ENCODE measurements around the gene MEDAG. TPM values are rescaled to one million over a fixed set of nuclear protein-coding genes. Genes with fewer than 3 reads are reported as not detected.
A peak's percentile ranks its signal among the peaks of the same experiment; 100 is the strongest.

Gene MEDAG
- total RNA-seq, 4 donors from 2014 or later: 10.3 to 15.9 (median 14.8) TPM

DNA sequence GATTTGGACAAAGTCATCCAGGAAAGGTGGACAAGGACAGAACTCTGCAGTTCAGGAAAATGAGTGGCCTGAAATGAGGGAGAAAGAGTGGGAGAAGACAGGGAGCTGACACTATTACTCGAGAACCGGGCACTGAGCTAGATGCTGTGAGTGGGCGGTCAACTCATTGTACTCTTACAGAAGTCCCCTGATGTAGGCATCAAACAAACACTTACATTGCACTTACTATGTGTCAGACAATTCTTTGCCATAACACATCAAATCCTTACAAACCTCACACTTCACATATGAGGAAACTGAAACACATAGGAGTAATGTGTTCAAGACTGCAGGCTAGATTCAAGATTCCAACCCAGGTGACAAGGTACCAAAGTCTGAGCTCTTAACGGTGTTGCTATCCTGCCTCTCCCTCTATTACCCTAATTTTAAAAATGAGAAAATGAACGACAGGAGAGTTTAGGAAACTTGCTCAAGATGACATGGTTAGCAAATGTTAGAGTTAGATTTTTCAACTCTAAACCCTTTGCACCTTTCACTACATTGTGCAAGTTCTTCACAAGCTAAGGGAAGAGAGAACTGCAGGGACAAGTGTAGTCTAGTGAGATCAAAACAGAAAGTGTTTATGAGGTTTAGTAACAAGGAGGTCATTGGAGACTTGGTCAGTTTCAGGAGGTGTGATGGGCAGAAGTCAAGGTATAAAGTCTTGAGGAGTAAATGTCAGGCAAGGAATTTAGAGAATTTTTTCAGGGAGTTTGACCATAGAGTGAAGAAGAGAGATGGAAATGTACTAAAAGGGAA lies 4.9 kb upstream of the MEDAG start:
- Histone ChIP-seq H3K27me3 (peaks cover 15% of the 10 kb centered on the region), H3K4me1 (peaks cover 24% of the 10 kb centered on the region), H3K9me3 (no peaks in the 10 kb centered on the region), H3K36me3 (no peaks in the 10 kb centered on the region), H3K4me3 (no peak overlapping the region), H3K27ac (no peak overlapping the region)
- DNase-seq (ENCODE audit: low spot score in 2 of 2): no peak
- WGBS: 86% methylated on average over 5 of the region's 5 CpGs
- TF ChIP-seq EP300 (IDR thresholded peaks at IDR 0.05) (no peak), POLR2AphosphoS5 (IDR thresholded peaks at IDR 0.05) (no peak), POLR2A (IDR thresholded peaks at IDR 0.05) (no peak)
- TF ChIP-seq, protein P1, sequence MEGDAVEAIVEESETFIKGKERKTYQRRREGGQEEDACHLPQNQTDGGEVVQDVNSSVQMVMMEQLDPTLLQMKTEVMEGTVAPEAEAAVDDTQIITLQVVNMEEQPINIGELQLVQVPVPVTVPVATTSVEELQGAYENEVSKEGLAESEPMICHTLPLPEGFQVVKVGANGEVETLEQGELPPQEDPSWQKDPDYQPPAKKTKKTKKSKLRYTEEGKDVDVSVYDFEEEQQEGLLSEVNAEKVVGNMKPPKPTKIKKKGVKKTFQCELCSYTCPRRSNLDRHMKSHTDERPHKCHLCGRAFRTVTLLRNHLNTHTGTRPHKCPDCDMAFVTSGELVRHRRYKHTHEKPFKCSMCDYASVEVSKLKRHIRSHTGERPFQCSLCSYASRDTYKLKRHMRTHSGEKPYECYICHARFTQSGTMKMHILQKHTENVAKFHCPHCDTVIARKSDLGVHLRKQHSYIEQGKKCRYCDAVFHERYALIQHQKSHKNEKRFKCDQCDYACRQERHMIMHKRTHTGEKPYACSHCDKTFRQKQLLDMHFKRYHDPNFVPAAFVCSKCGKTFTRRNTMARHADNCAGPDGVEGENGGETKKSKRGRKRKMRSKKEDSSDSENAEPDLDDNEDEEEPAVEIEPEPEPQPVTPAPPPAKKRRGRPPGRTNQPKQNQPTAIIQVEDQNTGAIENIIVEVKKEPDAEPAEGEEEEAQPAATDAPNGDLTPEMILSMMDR (IDR thresholded peaks at IDR 0.05): no peak

DNA sequence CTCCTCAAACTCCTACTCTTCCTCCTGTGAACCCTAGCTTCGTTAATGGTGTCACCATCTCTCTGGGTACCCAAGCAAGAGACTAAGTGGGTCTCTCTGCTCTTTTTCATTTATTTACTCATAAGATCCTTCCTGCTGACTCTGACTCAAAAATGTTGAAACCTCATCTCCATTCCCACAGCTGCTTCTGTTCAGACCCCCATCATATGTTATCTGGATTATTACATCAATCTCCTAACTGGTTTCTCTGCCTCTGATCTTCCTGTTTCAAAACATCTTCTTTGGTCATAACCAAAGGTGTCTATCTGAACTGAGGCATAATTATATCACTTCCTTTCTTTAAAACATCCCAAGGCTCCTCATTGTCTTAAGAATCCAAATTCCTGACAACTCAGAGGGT lies 2.0 kb upstream of the MEDAG start:
- Histone ChIP-seq H3K4me1 (peaks cover 44% of the 10 kb centered on the region), H3K9me3 (no peaks in the 10 kb centered on the region), H3K36me3 (no peaks in the 10 kb centered on the region), H3K27me3 (peaks cover 26% of the 10 kb centered on the region), H3K27ac (no peak overlapping the region), H3K4me3 (no peak overlapping the region)
- no peak for DNase-seq (ENCODE audit: low spot score in 2 of 2)
- TF ChIP-seq POLR2A (IDR thresholded peaks at IDR 0.05) (no peak), POLR2AphosphoS5 (IDR thresholded peaks at IDR 0.05) (no peak)
- WGBS: 95% methylated on average over 1 of the region's 1 CpG

DNA sequence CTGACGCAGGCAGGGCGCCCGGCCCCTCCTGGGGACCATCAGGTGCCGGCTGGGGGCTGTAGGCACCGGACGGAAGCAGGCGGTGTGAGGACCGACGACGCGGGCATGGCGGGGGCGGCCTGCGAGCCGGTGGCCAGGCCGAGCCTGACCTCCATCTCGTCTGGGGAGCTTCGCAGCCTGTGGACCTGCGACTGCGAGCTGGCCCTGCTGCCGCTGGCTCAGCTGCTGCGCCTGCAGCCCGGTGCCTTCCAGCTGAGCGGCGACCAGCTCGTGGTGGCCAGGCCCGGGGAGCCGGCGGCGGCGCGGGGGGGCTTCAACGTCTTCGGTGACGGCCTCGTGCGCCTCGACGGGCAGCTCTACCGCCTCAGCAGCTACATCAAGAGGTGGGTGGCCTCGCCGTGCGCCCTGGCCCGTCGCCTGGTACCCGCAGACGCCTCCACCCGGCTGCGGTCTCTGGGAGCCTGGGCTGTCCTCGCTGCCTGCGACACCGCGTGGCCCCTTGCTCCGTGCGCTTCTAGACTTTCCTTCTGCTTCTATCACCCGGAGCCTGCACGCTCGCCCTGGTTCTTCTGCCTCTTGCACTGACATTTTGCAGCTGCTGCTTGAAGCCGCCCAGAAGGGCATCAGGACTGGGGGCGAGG lies 460 bp downstream of the MEDAG start:
- Histone ChIP-seq H3K9me3 (no peaks in the 10 kb centered on the region), H3K4me3 (peak overlapping the region; percentile 54), H3K27ac (peak overlapping the region; percentile 84), H3K4me1 (peaks cover 48% of the 10 kb centered on the region), H3K27me3 (peaks cover 26% of the 10 kb centered on the region), H3K36me3 (no peaks in the 10 kb centered on the region)
- WGBS: 11% methylated on average over 15 of the region's 60 CpGs
- no peak for DNase-seq (ENCODE audit: low spot score in 2 of 2)
- TF ChIP-seq, protein P1 (IDR thresholded peaks at IDR 0.05): no peak
- TF ChIP-seq POLR2A (IDR thresholded peaks at IDR 0.05) (no peak), EP300 (IDR thresholded peaks at IDR 0.05) (no peak), POLR2AphosphoS5 (IDR thresholded peaks at IDR 0.05) (no peak)

DNA sequence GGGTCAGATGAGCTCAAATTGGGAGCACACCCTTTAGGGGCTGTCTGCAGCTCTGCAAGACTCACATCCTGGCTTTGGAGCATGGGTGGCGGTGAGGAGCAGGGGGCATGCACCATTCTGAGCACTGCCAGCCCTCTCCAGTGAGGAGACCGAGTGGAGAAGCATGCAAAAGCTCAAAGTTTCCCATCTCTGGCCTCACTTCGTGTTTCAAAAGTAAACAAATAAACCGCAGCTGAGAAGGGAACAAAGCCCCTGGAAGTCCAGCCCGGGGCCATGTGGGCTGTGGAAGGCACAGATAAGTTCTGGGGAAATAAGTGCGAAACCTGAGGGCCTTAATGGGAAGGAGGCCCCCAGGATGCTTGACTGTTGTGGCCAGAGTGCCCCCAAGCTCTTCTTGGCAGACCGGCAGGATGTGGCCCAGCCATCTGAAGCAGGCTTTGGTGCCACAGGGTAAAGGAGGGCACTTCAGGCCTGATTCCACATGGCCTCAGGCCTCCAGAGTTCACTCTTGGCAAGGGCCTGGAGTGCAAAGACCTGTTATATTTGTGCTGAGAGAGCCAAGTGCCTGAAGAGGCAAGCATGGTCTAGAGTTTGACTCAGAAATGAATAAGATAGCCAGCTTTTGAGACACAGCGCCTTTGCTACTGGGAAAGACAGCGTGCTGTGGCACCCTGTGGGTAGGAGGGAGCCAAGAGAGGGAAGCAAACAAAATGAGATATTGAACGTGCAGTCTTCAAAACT lies 1.2 kb downstream of the MEDAG start:
- no peak for TF ChIP-seq EP300 (IDR thresholded peaks at IDR 0.05)
- no peak for TF ChIP-seq POLR2A (IDR thresholded peaks at IDR 0.05)
- TF ChIP-seq, protein P1 (IDR thresholded peaks at IDR 0.05): no peak
- TF ChIP-seq POLR2AphosphoS5 (IDR thresholded peaks at IDR 0.05): no peak
- peak overlapping the region; percentile 84 for H3K27ac ChIP-seq
- WGBS: 27% methylated on average over 10 of the region's 10 CpGs

DNA sequence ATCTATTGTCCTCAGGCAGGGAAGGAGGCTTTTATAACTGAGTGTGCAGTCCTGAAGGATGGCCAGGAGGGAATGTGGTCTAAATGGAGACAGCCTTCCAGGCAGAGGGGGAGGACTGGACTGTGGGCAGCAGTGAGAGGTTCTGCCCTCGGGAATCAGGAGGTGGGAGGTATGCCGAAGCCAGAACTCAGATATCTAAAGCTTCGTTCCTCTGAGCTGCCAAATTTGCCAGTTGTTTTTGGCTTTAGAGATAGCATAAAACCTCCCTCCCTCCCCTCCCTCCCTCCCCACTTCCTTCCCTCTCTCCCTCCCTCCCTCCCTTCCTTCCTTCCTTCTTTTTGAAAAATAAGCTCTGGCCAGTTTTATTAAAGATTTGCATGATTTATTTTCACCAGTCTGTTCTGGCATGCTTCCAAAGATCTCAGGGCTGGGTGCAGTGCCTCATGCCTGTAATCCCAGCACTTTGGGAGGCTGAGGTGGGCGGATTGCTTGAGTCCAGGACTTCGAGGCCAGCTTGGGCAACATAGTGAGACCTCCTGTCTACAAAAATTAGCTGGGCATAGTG lies 2.4 kb downstream of the MEDAG start:
- Histone ChIP-seq H3K9me3 (no peaks in the 10 kb centered on the region), H3K4me3 (peak overlapping the region; percentile 54), H3K36me3 (no peaks in the 10 kb centered on the region), H3K4me1 (peaks cover 53% of the 10 kb centered on the region), H3K27ac (peak overlapping the region; percentile 34), H3K27me3 (peaks cover 24% of the 10 kb centered on the region)
- WGBS: 7% methylated on average over 5 of the region's 5 CpGs
- no peak for DNase-seq (ENCODE audit: low spot score in 2 of 2)
- TF ChIP-seq EP300 (IDR thresholded peaks at IDR 0.05) (no peak), POLR2AphosphoS5 (IDR thresholded peaks at IDR 0.05) (no peak), POLR2A (IDR thresholded peaks at IDR 0.05) (no peak)
- TF ChIP-seq, protein P1 (IDR thresholded peaks at IDR 0.05): no peak

More for the DNA sequence above, 1.2 kb downstream of the MEDAG start:
- Histone ChIP-seq H3K4me3 (peak overlapping the region; percentile 54), H3K27me3 (peaks cover 24% of the 10 kb centered on the region), H3K36me3 (no peaks in the 10 kb centered on the region), H3K4me1 (peaks cover 53% of the 10 kb centered on the region), H3K9me3 (no peaks in the 10 kb centered on the region)
- DNase-seq (ENCODE audit: low spot score in 2 of 2): no peak

All from suprapubic skin (tissue), 4 donors.